HG02970 (cell line): ENCODE measurements around the gene FOSL1.

Experiments
- ATAC-seq: cut with Tn5 transposase; IDR thresholded peaks from one replicate; pipeline ENCODE4 v1.9.1; 2021; ENCODE audit warnings: mild to moderate bottlenecking, moderate library complexity, moderate number of reproducible peaks; ENCODE audit not compliant: unreplicated experiment, low FRiP score

The FOSL1 gene

DNA sequence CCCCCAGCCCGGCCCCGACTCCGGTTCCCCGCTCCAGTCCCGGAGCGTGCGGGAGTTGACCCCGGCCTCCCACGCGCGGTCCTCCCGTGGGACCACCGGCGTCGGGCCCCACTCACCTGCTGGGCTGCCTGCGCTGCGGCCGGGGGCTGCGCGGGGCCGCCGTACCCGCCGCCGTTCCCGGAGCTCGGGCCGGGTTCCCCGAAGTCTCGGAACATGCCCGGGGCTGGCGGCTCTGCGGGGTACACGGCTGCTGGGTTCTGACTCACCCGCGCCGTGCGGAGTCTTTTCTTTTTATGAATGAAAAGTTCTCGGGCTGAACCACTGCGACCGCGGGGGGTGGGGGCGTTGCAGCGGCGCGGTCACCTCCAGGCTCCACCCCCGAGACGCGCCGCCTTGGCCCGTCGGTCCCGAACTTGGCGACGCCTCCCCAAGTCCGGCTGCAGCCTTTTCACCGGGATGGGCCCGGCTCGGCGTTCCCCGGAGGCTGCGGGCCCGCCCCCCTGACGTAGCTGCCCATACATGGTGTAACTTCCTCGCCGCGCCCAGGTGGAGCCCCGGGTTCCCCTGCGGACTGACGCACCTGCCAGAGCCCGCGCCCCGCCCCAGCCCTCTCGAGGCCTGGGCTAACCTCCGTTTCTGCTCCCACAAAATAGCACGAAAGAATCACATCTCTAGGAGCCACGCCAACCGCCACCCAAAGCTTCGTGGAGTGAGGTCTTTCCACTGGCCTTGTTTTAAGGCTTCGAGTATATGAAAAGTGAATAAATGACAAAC lies at the start of gene FOSL1:
FOSL1 (minus strand) TSS at position 264 of the 774 bp plus-strand sequence; CDS start at position 215, 49 bp downstream.
- ATAC-seq = peak; percentile 88

DNA sequence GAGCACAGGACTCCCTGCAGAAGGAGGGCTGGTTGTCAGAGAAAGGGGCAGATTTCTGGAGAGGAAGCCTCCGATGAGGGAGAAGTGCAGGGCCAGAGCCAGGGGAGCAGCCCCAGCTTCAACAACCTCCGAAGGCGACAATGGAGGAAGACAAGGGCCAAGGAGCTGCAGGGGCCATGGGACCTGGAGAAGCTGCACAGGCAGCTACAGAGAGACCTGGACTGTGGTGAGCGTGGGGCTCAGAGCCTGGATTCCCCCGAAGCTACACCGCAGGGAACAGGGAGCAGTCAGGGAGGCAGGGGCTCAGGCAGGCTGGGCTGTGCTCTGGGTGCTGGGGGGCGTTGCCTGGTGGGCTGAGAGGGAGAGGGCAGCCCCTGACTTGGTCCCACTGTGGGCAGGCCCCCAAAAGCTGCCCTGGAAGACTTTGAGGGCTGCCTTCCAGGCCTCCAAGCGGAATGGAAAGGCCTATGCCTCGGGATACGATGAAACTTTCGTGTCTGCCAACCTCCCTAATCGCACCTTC lies 47.5 kb upstream of the FOSL1 start:
- no peak for ATAC-seq

DNA sequence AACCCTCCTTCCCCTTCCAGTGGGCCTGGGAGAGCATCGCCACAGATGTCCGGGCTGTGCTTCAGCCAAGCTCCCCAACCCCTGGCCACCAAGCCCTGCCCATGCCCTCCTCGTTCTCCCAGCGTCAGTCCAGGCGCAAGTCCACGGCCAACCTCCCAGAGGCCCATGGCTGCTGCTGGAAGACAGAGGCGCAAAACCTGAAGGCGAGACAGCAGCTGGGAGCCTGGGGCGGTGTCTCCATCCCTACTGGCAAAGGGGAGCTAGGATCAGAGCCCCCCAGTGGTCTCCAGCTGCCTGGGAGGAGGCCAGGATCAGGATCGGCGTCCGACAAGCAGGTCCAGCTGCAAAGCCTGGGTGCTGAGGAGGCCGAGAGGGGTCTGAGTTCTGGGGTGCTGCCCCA lies 46.9 kb upstream of the FOSL1 start:
- ATAC-seq = no peak

DNA sequence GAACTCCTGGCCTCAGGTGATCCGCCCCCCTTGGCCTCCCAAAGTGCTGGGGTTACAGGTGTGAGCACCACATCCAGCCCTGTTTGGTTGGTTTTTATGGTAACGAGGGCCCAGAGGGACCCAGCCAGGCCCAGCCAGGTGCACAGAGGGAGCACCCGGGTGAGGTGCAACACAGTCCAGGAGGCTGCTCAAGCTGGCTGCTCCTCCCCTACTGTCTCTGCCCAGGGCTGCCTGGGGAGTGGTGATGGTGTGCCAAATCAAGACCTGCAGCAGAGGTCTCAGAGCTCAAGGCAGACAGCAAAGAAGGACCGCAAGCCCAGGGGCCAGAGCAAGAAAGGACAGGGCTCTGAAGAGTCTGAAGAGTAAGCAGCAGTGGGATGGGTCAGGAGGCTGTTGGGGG lies 46.5 kb upstream of the FOSL1 start:
- ATAC-seq = no peak

DNA sequence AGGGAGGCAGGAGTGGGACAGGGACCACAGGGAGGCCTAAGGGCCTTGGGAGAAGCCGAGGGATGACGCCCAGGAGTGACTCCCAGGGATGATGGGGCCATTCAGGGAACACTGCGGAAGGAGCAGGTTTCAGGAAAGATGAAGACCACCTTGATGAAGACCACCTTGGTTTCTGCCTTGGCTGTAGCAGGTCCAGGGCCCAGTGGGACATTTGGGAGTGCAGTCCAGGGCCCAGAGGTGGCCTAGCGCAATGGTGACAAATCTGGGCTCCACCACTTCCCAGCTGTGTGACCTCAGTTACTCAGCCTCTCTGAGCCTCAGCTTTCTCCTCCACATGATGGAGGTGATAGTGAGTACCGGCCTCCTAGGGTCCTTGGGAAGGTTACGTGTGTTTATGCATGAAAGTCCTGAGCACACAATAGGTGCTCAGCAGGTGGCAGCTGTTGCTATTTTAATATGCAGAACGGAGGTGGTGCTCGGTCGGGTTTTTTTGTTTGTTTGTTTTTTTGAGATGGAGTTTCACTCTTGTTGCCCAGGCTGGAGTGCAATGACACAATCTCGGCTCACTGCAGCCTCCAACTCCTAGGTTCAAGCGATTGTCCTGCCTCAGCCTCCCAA lies 45.9 kb upstream of the FOSL1 start:
- ATAC-seq = no peak

DNA sequence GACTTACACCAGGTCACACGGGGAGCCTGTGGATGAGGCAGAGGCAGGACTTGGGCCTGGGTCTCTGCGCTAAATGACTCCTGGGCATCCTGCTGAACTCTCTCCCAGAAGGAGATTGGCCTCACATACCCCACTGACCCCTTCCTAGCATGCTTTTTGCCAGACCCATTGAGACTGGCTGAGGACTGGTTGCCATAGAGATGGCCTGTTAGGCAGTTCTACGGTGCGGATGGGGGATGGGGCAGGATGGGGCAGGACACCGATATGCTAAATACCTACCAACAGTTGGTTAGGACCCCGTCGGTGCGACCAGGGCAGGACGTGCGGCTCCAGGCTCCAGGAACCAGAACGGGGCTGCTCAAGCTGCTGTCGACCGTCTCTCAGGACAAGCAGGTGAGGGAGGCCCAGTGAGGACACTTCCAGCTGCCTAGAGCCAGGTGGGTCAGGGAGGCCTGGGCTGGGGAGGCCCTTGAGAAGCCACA lies 45.3 kb upstream of the FOSL1 start, which contains the start of gene TSGA10IP:
TSGA10IP (plus strand) TSS at position 51 of the 482 bp plus-strand sequence; CDS start at position 247, 196 bp downstream.
- no peak for ATAC-seq

- no peak for ATAC-seq
Measured at GRCh38 chr11:65944767-65945166, 44.6 kb upstream of the FOSL1 start.

- ATAC-seq = no peak
Measured at GRCh38 chr11:65944191-65944590, 44.0 kb upstream of the FOSL1 start.

GRCh38 chr11:65942531-65942930 lies 42.3 kb upstream of the FOSL1 start:
- ATAC-seq = no peak

GRCh38 chr11:65941720-65942310 lies 41.6 kb upstream of the FOSL1 start:
- ATAC-seq = no peak

GRCh38 chr11:65937766-65938165 lies 37.6 kb upstream of the FOSL1 start:
- no peak for ATAC-seq

DNA sequence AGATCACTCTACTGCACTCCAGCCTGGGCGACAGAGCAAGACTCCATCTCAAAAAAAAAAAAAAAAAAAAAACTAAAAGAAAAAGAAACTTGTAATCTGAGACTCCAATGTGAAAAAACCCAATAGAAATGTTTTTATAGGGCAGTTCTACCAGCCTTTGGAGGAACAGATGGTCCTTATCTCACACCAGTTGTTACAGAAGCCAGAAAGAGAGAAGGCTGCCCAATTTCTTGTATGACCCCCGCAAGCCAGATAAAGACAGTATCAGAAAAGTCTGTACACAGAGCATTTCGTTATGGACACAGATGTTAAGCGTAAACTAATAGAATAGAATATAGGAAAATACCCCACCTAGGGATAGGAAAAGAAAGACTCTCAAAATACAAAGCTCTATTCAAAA lies 33.8 kb upstream of the FOSL1 start:
- ATAC-seq = no peak

DNA sequence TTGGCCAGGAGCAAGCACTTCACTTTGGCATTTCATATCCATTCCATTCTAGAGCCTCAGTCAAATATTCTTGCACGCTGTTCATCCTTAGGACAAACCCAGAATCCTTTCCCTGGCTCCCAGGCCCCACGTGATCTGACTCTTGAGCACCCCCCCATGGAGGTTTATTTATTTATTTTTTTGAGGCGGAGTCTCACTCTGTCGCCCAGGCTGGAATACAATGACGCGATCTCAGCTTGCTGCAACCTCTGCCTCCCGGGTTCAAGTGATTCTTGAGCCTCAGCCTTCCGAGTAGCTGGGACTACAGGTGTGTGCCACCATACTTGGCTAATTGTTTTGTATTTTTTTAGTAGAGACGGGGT lies 32.4 kb upstream of the FOSL1 start:
- no peak for ATAC-seq

DNA sequence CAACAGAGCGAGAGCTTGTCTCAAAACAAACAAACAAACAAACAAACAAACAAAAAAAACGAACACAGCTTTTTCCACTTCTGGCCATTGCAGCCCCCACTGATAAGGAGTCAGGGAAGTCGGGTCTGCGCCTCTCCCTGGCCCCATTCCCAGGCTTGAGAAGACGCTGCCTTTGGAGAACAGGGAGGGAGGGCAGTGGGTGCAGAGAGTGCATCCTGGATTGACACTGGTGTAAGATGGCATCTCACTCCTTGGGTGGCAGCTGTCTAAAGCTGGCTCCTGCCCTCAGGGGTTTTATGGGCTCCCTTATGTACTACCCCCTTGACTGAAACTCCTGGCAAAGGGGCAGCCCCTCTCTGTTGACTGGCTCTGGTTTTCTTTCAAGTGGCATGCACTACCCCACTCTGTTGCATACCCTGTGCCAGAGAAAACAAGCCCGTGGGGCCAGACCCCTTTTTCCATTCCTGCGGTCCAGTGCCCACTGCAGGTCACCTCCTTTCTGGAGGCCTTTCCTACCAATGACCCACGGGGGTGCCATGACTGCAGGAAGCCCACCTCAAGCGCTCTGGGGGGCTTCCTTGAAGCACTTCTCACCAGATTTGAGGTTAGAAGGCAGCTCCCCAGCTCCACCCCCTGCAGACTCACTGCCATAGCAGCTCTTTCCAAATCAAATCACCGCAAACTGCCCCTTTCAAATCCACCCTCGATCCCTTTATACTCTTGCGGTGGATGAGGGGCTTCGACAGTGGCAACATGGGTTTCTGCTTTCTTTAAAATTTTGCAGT lies 31.8 kb upstream of the FOSL1 start:
- ATAC-seq = no peak

- ATAC-seq = no peak
Measured at GRCh38 chr11:65928667-65929066, 28.5 kb upstream of the FOSL1 start.

GRCh38 chr11:65927904-65928397 lies 27.8 kb upstream of the FOSL1 start:
- no peak for ATAC-seq

GRCh38 chr11:65925397-65925796 lies 25.2 kb upstream of the FOSL1 start:
- no peak for ATAC-seq

DNA sequence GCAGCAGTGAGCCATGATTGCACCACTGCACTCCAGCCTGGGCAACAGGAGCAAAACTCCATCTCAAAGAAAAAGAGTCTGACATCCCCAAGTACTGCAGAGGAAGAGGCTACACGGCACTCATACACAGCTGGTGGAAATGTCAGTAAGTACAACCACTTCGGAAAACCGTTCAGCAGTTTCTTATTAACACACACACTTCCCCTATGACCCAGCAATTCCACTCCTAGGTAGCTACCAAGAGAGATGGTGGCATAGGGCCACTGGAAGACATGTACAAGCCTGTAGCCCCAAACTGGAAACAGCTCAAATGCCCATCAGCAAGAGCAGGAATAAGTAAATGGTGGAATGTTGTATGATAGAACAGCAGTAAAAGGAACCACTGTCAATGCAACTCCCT lies 22.4 kb upstream of the FOSL1 start:
- ATAC-seq = no peak

GRCh38 chr11:65921876-65922275 lies 21.7 kb upstream of the FOSL1 start:
- no peak for ATAC-seq

DNA sequence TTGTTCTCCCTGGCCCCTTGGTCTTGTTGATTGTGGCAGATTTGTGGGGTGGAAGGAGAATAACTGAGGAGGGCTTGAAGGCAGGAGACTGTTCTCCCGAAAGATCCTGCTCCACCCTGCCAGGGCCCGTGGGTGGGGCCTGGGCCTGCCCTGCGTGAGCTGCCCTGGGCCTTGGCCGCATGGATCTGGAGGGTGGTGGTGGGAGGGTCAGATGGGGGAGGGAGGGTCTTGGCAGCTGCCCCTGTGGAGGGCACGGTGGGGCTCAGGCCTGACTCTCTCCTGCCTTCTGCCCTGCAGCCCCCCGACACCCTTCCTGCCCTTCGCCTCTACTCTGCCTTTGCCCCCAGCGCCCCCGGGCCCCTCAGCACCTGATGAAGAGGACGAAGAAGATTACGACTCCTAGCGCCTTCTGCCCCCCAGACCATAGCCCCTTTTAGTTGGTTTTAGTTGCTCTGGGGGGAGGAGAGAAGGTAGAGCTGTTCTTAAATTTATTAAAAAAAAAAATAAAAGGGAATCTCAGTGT lies 20.9 kb upstream of the FOSL1 start:
- no peak for ATAC-seq
